Measurements from ENCODE around the gene SORBS1. TPM values are rescaled to one million over a fixed set of nuclear protein-coding genes. Genes with fewer than 3 reads are reported as not detected.

SORBS1 gene
- total RNA-seq, 1 experiment from 2014 or later, result 39.9 TPM

GRCh38 chr10:95343573-95343972 is 217.6 kb downstream of the SORBS1 start:
- ChIA-PET CTCF (no interaction called here), POLR2A (no interaction called here)
- Mint-ChIP-seq H3K9me3 (no peaks in the 10 kb centered on the region), H3K4me1 (peaks cover 30% of the 10 kb centered on the region), H3K27ac (peak overlapping the region; percentile 81), H3K4me3 (no peak overlapping the region), H3K27me3 (ENCODE audit: low read depth) (no peaks in the 10 kb centered on the region), H3K36me3 (peaks cover 3% of the 10 kb centered on the region)
- TF ChIP-seq SOX15 (CRISPR knock-in tag; IDR thresholded peaks at IDR 0.05), result no peak
- TF ChIP-seq JUN (CRISPR knock-in tag; IDR thresholded peaks at IDR 0.05), result no peak
- no peak for TF ChIP-seq MYBL2 (CRISPR knock-in tag; IDR thresholded peaks at IDR 0.05)
- TF ChIP-seq ARID4B (CRISPR knock-in tag; IDR thresholded peaks at IDR 0.05; ENCODE audit: borderline replicate concordance), result no peak
- TF ChIP-seq, protein P1, sequence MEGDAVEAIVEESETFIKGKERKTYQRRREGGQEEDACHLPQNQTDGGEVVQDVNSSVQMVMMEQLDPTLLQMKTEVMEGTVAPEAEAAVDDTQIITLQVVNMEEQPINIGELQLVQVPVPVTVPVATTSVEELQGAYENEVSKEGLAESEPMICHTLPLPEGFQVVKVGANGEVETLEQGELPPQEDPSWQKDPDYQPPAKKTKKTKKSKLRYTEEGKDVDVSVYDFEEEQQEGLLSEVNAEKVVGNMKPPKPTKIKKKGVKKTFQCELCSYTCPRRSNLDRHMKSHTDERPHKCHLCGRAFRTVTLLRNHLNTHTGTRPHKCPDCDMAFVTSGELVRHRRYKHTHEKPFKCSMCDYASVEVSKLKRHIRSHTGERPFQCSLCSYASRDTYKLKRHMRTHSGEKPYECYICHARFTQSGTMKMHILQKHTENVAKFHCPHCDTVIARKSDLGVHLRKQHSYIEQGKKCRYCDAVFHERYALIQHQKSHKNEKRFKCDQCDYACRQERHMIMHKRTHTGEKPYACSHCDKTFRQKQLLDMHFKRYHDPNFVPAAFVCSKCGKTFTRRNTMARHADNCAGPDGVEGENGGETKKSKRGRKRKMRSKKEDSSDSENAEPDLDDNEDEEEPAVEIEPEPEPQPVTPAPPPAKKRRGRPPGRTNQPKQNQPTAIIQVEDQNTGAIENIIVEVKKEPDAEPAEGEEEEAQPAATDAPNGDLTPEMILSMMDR (IDR thresholded peaks at IDR 0.05), result no peak
- TF ChIP-seq, protein P2, sequence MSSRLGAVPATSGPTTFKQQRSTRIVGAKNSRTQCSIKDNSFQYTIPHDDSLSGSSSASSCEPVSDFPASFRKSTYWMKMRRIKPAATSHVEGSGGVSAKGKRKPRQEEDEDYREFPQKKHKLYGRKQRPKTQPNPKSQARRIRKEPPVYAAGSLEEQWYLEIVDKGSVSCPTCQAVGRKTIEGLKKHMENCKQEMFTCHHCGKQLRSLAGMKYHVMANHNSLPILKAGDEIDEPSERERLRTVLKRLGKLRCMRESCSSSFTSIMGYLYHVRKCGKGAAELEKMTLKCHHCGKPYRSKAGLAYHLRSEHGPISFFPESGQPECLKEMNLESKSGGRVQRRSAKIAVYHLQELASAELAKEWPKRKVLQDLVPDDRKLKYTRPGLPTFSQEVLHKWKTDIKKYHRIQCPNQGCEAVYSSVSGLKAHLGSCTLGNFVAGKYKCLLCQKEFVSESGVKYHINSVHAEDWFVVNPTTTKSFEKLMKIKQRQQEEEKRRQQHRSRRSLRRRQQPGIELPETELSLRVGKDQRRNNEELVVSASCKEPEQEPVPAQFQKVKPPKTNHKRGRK (CRISPR knock-in tag; IDR thresholded peaks at IDR 0.05; ENCODE audit: borderline replicate concordance), result no peak
- TF ChIP-seq ATF6 (CRISPR knock-in tag; IDR thresholded peaks at IDR 0.05), result no peak
- TF ChIP-seq, protein P3, sequence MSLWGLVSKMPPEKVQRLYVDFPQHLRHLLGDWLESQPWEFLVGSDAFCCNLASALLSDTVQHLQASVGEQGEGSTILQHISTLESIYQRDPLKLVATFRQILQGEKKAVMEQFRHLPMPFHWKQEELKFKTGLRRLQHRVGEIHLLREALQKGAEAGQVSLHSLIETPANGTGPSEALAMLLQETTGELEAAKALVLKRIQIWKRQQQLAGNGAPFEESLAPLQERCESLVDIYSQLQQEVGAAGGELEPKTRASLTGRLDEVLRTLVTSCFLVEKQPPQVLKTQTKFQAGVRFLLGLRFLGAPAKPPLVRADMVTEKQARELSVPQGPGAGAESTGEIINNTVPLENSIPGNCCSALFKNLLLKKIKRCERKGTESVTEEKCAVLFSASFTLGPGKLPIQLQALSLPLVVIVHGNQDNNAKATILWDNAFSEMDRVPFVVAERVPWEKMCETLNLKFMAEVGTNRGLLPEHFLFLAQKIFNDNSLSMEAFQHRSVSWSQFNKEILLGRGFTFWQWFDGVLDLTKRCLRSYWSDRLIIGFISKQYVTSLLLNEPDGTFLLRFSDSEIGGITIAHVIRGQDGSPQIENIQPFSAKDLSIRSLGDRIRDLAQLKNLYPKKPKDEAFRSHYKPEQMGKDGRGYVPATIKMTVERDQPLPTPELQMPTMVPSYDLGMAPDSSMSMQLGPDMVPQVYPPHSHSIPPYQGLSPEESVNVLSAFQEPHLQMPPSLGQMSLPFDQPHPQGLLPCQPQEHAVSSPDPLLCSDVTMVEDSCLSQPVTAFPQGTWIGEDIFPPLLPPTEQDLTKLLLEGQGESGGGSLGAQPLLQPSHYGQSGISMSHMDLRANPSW (CRISPR knock-in tag; conservative IDR thresholded peaks at IDR 0.05; ENCODE audit: low read depth), result no peak
- TF ChIP-seq MXD4 (CRISPR knock-in tag; IDR thresholded peaks at IDR 0.05; ENCODE audit: borderline replicate concordance), result no peak
- no peak for TF ChIP-seq RORB (CRISPR knock-in tag; IDR thresholded peaks at IDR 0.05)
- TF ChIP-seq KAT7 (CRISPR knock-in tag; IDR thresholded peaks at IDR 0.05; ENCODE audit: borderline replicate concordance), result no peak
- ATAC-seq (no peak), DNase-seq (ENCODE audit: low spot score) (no peak)

DNA sequence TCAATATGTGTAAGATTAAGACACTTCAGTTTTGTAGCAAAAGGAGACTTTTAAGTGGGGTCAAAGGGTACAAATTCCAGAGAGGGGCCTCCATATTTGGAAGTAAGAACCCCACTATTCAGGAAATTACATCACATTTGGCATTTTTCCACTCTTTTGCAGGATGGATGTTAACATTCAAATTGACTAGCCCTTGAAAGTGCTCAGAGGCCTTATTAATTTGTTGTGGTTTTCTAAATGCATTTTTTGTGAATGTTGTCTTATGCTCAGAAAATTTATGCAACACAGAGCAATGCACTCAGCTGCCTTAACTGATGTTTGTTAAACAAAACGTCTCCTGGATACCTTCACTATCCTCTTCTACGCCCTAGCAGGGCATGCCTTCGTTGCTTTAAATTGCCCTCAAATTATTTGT is 219.4 kb downstream of the SORBS1 start:
- Mint-ChIP-seq H3K27me3 (ENCODE audit: low read depth) (no peaks in the 10 kb centered on the region), H3K4me1 (peaks cover 25% of the 10 kb centered on the region), H3K9me3 (no peaks in the 10 kb centered on the region), H3K36me3 (peaks cover 8% of the 10 kb centered on the region), H3K4me3 (no peak overlapping the region), H3K27ac (peak overlapping the region; percentile 46; the same call in 1 of the 2 replicates)
- DNase-seq (ENCODE audit: low spot score) (no peak), ATAC-seq (no peak)
- POLR2A ChIA-PET, result no interaction called here
- CTCF ChIA-PET, result interaction anchor here (1.7 to 1.8 kb wide), 2 partner anchors 22 to 34 kb away, joined by 6 to 9 read pairs; no protein-coding TSS in a partner anchor
- TF ChIP-seq CBFB (CRISPR knock-in tag; IDR thresholded peaks at IDR 0.05; ENCODE audit: low read depth), result no peak
- no peak for TF ChIP-seq IRF2 (CRISPR knock-in tag; IDR thresholded peaks at IDR 0.05; ENCODE audit: borderline replicate concordance, low read depth)
- no peak for TF ChIP-seq CREB1 (CRISPR knock-in tag; IDR thresholded peaks at IDR 0.05)
- no peak for TF ChIP-seq MYBL2 (CRISPR knock-in tag; IDR thresholded peaks at IDR 0.05)
- TF ChIP-seq NFE2L1 (CRISPR knock-in tag; IDR thresholded peaks at IDR 0.05), result no peak
- TF ChIP-seq, protein P3 (CRISPR knock-in tag; conservative IDR thresholded peaks at IDR 0.05; ENCODE audit: low read depth), result no peak
- TF ChIP-seq, protein P4, sequence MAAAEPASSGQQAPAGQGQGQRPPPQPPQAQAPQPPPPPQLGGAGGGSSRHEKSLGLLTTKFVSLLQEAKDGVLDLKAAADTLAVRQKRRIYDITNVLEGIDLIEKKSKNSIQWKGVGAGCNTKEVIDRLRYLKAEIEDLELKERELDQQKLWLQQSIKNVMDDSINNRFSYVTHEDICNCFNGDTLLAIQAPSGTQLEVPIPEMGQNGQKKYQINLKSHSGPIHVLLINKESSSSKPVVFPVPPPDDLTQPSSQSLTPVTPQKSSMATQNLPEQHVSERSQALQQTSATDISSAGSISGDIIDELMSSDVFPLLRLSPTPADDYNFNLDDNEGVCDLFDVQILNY (CRISPR knock-in tag; IDR thresholded peaks at IDR 0.05), result no peak
- TF ChIP-seq, protein P5, sequence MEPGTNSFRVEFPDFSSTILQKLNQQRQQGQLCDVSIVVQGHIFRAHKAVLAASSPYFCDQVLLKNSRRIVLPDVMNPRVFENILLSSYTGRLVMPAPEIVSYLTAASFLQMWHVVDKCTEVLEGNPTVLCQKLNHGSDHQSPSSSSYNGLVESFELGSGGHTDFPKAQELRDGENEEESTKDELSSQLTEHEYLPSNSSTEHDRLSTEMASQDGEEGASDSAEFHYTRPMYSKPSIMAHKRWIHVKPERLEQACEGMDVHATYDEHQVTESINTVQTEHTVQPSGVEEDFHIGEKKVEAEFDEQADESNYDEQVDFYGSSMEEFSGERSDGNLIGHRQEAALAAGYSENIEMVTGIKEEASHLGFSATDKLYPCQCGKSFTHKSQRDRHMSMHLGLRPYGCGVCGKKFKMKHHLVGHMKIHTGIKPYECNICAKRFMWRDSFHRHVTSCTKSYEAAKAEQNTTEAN (CRISPR knock-in tag; IDR thresholded peaks at IDR 0.05), result no peak

Measured in WTC11 (cell line).